Right lobe of liver (tissue), 4 donors: ENCODE data around the gene CENPH.

Source experiments
- CTCF ChIP-seq, 4 donors: fragments of 200-600 bp in 3 of 4; fragments of 450-650 bp in 1 of 4; IDR thresholded peaks; one replicate each; pipeline versions ENCODE4 v1.5.1 to v1.8.0; 2016 to 2022; ENCODE audit warnings: antibody characterized with exemption in 4 of 4, mild to moderate bottlenecking in 2 of 4
- POLR2A ChIP-seq: fragments of 450-650 bp; IDR thresholded peaks from one replicate; pipeline ENCODE4 v1.6.1; 2017; ENCODE audit warnings: antibody characterized with exemption, mild to moderate bottlenecking
- donor health status: DM: no; HTN: no; CAD: no.
- donor health status: DM: no; HTN: no; CAD: no.
- donor health status: DM: no; HTN: yes; CAD: no.

GRCh38 chr5:69224520-69224919 lies 35.1 kb downstream of the CENPH start:
- no peak for TF ChIP-seq CTCF (IDR thresholded peaks at IDR 0.05)
- TF ChIP-seq POLR2A = no peak
